ENCODE measurements around the gene S100A10. TPM values are rescaled to one million over a fixed set of nuclear protein-coding genes. Genes with fewer than 3 reads are reported as not detected.

Gene S100A10
- total RNA-seq, 1 experiment from 2014 or later: 161 TPM

DNA sequence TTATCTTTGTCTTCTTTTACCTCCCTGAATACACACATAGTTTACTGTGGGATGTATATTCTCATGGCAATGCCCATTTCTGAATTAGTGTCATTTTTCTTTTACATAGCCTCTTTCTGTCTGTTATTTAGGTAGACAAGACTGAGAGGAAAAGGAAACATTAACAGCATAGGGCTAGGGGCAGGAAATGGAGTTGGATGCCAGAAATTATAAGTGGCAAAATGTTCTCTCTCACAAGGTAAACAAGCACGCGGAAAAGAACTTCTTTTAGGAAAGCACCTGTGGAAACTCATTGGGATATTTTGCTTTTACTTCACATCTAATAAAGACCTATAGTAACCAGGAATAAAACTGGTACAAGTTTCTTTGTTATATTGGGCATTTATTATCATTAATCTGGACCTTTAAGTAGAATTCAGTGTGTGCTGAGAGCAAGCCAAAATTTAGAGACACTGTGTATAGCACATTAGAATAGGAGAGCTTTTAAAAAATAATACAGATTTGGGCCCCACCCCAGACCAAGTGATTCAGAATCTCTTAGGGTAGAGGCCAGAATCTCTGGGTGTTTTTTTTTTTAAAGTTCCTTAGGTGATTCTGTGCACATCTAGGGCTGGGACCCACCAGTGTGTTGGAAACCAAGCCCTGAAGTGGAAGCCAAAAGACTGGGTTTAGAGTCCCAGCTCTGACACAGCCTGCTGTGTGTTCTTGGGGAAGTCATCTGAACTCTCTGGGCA is 32.7 kb downstream of the S100A10 start:
- no peak overlapping the region for H3K27ac Mint-ChIP-seq
- H3K4me1 Mint-ChIP-seq: no peaks in the 10 kb centered on the region
- ChIA-PET CTCF (no interaction called here), POLR2A (no interaction called here)
- no peaks in the 10 kb centered on the region; the same call in 1 of the 2 replicates for H3K27me3 Mint-ChIP-seq (ENCODE audit: low read depth)
- ATAC-seq (no peak), DNase-seq (ENCODE audit: low spot score) (no peak)
- no peaks in the 10 kb centered on the region for H3K9me3 Mint-ChIP-seq
- TF ChIP-seq CBFB (CRISPR knock-in tag; IDR thresholded peaks at IDR 0.05; ENCODE audit: low read depth): no peak
- no peak overlapping the region for H3K4me3 Mint-ChIP-seq
- no peaks in the 10 kb centered on the region for H3K36me3 Mint-ChIP-seq

DNA sequence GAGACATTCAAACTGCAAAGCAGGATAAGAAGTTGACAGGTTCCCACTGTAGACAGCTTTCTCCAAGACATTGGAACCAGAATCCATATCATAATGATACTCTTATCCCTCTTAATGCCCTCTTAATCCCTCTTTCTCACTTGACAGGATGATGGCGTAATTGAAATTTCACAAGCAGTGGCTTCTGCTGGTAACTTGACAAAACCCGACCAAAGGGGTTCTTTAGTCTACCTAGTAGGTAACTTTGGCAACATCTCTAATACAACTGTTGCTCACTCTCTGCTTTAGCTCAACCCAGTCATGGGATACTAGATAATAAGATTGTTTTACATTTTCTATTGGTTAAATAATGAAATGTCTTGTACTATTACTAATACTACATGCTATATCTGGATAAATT is 34.7 kb downstream of the S100A10 start:
- Mint-ChIP-seq H3K9me3 (no peaks in the 10 kb centered on the region), H3K4me1 (no peaks in the 10 kb centered on the region), H3K36me3 (no peaks in the 10 kb centered on the region), H3K27me3 (ENCODE audit: low read depth) (no peaks in the 10 kb centered on the region; the same call in 1 of the 2 replicates), H3K4me3 (no peak overlapping the region), H3K27ac (no peak overlapping the region)
- DNase-seq (ENCODE audit: low spot score) (no peak), ATAC-seq (no peak)
- CTCF ChIA-PET: interaction anchor here (1.2 to 1.9 kb wide), 3 partner anchors 9 to 76 kb away, joined by 3 to 8 read pairs (median 5); no protein-coding TSS in a partner anchor
- no peak for TF ChIP-seq RELA (CRISPR knock-in tag; IDR thresholded peaks at IDR 0.05; ENCODE audit: borderline replicate concordance)
- TF ChIP-seq, protein P1, sequence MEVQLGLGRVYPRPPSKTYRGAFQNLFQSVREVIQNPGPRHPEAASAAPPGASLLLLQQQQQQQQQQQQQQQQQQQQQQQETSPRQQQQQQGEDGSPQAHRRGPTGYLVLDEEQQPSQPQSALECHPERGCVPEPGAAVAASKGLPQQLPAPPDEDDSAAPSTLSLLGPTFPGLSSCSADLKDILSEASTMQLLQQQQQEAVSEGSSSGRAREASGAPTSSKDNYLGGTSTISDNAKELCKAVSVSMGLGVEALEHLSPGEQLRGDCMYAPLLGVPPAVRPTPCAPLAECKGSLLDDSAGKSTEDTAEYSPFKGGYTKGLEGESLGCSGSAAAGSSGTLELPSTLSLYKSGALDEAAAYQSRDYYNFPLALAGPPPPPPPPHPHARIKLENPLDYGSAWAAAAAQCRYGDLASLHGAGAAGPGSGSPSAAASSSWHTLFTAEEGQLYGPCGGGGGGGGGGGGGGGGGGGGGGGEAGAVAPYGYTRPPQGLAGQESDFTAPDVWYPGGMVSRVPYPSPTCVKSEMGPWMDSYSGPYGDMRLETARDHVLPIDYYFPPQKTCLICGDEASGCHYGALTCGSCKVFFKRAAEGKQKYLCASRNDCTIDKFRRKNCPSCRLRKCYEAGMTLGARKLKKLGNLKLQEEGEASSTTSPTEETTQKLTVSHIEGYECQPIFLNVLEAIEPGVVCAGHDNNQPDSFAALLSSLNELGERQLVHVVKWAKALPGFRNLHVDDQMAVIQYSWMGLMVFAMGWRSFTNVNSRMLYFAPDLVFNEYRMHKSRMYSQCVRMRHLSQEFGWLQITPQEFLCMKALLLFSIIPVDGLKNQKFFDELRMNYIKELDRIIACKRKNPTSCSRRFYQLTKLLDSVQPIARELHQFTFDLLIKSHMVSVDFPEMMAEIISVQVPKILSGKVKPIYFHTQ (CRISPR knock-in tag; IDR thresholded peaks at IDR 0.05): no peak
- POLR2A ChIA-PET: no interaction called here

DNA sequence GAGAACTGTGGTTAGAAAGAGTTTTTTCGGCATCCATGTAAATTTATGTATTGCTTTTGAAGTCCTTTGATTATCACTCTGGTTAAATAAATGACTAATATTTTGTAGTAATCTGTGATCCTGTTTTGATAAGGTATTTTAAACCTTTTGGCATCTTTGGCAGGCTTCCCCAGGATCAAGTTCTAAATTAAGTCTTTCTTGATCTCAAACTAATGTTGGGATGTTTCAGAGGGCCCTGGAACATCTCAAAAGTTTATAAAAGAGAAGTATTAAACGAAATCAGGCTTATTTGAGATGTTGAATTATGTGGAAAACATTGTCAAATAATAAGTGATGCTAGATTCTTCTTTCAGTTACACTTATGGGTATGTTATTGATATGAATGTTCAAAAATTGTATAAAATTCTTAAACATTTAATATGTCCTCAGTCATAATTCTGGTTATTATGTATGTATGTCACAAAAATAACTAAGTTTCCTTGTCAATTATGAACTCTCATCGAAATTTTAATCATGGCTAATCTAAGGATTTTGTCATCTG is 36.6 kb downstream of the S100A10 start:
- H3K4me3 Mint-ChIP-seq: no peak overlapping the region
- DNase-seq (ENCODE audit: low spot score): no peak
- ATAC-seq: no peak
- H3K4me1 Mint-ChIP-seq: no peaks in the 10 kb centered on the region
- H3K27me3 Mint-ChIP-seq (ENCODE audit: low read depth): no peaks in the 10 kb centered on the region
- ChIA-PET POLR2A (no interaction called here), CTCF (interaction anchor here (1.0 to 1.6 kb wide), 2 partner anchors 11 to 44 kb away, joined by 3 to 5 read pairs; no protein-coding TSS in a partner anchor)
- H3K27ac Mint-ChIP-seq: no peak overlapping the region
- no peaks in the 10 kb centered on the region for H3K9me3 Mint-ChIP-seq
- H3K36me3 Mint-ChIP-seq: no peaks in the 10 kb centered on the region
- TF ChIP-seq ZNF671 (CRISPR knock-in tag; IDR thresholded peaks at IDR 0.05) (no peak), GTF2I (CRISPR knock-in tag; conservative IDR thresholded peaks at IDR 0.05) (no peak), ETV6 (CRISPR knock-in tag; IDR thresholded peaks at IDR 0.05) (no peak), SOX15 (CRISPR knock-in tag; IDR thresholded peaks at IDR 0.05) (no peak), NFYB (CRISPR knock-in tag; conservative IDR thresholded peaks at IDR 0.05; ENCODE audit: low read depth) (no peak), ZNF263 (CRISPR knock-in tag; IDR thresholded peaks at IDR 0.05; ENCODE audit: low read depth) (no peak)
- TF ChIP-seq, protein P2, sequence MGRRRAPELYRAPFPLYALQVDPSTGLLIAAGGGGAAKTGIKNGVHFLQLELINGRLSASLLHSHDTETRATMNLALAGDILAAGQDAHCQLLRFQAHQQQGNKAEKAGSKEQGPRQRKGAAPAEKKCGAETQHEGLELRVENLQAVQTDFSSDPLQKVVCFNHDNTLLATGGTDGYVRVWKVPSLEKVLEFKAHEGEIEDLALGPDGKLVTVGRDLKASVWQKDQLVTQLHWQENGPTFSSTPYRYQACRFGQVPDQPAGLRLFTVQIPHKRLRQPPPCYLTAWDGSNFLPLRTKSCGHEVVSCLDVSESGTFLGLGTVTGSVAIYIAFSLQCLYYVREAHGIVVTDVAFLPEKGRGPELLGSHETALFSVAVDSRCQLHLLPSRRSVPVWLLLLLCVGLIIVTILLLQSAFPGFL (CRISPR knock-in tag; IDR thresholded peaks at IDR 0.05; ENCODE audit: borderline replicate concordance): no peak
- TF ChIP-seq, protein P3, sequence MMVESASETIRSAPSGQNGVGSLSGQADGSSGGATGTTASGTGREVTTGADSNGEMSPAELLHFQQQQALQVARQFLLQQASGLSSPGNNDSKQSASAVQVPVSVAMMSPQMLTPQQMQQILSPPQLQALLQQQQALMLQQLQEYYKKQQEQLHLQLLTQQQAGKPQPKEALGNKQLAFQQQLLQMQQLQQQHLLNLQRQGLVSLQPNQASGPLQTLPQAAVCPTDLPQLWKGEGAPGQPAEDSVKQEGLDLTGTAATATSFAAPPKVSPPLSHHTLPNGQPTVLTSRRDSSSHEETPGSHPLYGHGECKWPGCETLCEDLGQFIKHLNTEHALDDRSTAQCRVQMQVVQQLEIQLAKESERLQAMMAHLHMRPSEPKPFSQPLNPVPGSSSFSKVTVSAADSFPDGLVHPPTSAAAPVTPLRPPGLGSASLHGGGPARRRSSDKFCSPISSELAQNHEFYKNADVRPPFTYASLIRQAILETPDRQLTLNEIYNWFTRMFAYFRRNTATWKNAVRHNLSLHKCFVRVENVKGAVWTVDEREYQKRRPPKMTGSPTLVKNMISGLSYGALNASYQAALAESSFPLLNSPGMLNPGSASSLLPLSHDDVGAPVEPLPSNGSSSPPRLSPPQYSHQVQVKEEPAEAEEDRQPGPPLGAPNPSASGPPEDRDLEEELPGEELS (CRISPR knock-in tag; IDR thresholded peaks at IDR 0.05): no peak

All from WTC11 (cell line).